ENCODE results near the gene SCARB1.
A peak's percentile ranks its signal among the peaks of the same experiment; 100 is the strongest.

Gene SCARB1

DNA sequence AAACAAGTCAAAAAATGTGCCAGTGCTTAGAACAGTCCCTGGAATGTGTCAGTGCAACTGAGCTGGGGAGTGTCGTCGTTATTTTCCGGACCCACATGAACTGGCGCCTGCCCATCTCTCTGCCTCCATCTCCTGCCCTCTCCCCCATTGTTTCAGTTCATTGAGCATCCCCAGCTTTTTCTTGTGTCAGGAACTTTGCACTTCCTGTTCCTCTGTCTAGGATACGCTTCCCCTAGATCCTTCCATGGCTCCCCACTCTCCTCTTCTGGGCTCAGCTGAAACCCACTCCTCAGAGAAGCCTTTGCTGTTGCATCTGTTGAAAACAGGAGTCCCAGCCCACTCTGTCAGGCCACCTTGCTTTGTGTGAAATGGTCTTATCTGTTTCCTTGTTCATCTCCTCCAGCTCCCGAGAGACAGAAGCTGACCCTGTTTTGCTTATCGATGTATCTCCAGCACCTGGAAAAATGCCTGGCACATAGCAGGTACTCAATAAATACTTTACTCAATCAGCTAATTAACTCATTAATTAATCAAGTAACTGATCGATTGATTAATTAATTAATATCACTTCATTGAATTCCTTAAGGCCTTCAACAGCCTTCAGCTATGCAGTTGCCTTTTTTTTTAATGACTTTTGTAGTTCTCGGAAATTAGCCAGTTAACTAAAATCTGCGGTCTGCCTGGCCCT, 2.7 kb upstream of the SCARB1 start:
- peaks cover 7% of the 10 kb centered on the region for H3K9me3 Mint-ChIP-seq

DNA sequence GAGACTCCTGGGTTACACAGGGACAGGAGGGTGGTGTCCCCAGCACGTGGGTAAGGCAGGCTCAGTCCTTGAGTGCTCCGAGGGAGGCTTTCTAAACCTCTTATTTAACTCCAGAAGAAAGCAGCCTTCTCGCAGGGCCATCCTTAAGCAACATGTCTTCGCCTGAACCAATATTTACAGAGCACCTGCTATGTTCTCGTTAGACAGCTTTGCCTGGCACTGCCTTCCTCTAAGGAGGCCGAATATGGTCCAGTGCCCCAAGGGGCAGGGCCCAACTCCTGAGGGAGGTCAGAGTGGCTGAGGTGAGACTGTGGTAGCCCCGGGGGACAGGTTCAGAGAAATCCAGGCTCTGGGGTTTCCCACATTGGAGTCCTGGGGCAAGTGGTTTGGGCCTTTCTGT, 2.1 kb upstream of the SCARB1 start:
- Mint-ChIP-seq H3K4me1 (peaks cover 38% of the 10 kb centered on the region), H3K9me3 (peaks cover 7% of the 10 kb centered on the region), H3K36me3 (ENCODE audit: low read depth) (no peaks in the 10 kb centered on the region), H3K27me3 (ENCODE audit: low read depth, poor library complexity) (peaks cover 37% of the 10 kb centered on the region), H3K27ac (no peak overlapping the region), H3K4me3 (no peak overlapping the region)
- TF ChIP-seq CTCF (IDR thresholded peaks at IDR 0.05): no peak
- no peak for DNase-seq

More for the DNA sequence above, 2.7 kb upstream of the SCARB1 start:
- Mint-ChIP-seq H3K27me3 (ENCODE audit: low read depth, poor library complexity) (peaks cover 36% of the 10 kb centered on the region), H3K4me1 (peaks cover 42% of the 10 kb centered on the region), H3K36me3 (ENCODE audit: low read depth) (no peaks in the 10 kb centered on the region), H3K4me3 (no peak overlapping the region), H3K27ac (no peak overlapping the region)
- DNase-seq: no peak
- TF ChIP-seq CTCF (IDR thresholded peaks at IDR 0.05): no peak

DNA sequence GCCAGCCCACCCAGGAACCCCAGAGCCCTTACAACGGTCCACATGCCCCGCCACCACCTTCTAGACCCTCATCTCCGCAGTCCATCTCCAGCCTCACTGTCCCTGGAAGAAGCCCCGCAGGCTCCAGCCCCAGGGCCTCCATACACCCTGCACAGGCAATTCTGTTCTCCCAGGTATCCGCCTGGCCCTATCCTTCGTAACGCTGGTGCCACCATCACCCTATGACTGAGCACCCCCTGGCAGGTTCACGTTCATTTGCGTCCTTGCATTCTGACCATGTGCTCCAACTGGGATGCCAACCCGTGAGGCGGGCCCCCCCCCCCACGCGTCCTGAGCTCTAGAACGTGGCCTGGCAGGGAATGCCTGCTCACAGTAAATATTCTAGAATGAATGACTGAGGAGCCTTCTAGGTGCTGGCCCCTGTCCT, 675 bp upstream of the SCARB1 start:
- Mint-ChIP-seq H3K27ac (no peak overlapping the region), H3K27me3 (ENCODE audit: low read depth, poor library complexity) (peaks cover 37% of the 10 kb centered on the region), H3K9me3 (peaks cover 7% of the 10 kb centered on the region), H3K36me3 (ENCODE audit: low read depth) (no peaks in the 10 kb centered on the region), H3K4me3 (peak overlapping the region; percentile 72), H3K4me1 (peaks cover 35% of the 10 kb centered on the region)
- TF ChIP-seq CTCF (IDR thresholded peaks at IDR 0.05): no peak
- DNase-seq: no peak

GRCh38 chr12:124862768-124863415, 772 bp downstream of the SCARB1 start:
- TF ChIP-seq CTCF (IDR thresholded peaks at IDR 0.05): no peak
- Mint-ChIP-seq H3K9me3 (peaks cover 7% of the 10 kb centered on the region), H3K27ac (no peak overlapping the region), H3K4me3 (peak overlapping the region; percentile 79), H3K27me3 (ENCODE audit: low read depth, poor library complexity) (peaks cover 30% of the 10 kb centered on the region), H3K4me1 (peaks cover 36% of the 10 kb centered on the region), H3K36me3 (ENCODE audit: low read depth) (no peaks in the 10 kb centered on the region)
- no peak for DNase-seq

DNA sequence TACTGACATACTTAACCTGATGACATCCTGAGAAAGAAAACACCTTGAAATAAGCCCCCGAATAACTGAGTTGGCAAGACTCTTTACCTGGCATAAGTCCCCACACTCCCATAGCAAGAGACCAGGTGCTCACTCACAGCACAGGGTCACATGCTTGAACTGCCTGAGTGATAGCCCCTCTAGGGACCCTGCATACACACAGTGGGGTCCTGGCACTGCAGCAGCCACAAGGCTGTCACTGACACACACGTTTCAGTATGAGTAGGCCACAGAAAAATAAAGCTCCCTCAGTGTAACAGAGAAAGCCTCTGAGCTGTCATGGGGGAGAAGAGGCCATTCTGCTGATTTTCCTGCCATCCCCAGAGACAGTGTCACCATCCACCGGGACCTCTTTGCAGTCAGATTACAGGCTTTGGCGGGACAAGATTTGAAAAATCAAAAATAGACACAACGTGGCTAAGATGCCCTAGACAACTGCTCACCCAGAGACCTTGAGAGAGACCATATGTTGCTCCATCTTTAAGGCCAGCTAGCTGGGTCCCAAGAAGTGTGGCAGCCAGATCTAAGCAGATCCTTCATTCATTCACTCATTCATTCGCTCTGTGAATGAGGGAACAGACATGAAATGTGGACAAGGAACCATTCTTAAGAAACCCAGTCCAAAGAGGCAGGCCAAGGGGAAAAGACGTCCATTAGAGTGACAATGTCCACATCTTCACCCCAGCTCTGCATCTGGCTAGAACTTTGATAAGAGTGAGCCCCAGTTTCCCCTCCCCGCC, 1.6 kb downstream of the SCARB1 start:
- peaks cover 7% of the 10 kb centered on the region for H3K9me3 Mint-ChIP-seq
- H3K27ac Mint-ChIP-seq: no peak overlapping the region
- peaks cover 38% of the 10 kb centered on the region for H3K4me1 Mint-ChIP-seq
- peak overlapping the region; percentile 79 for H3K4me3 Mint-ChIP-seq
- no peak for DNase-seq
- no peak for TF ChIP-seq CTCF (IDR thresholded peaks at IDR 0.05)
- peaks cover 24% of the 10 kb centered on the region for H3K27me3 Mint-ChIP-seq (ENCODE audit: low read depth, poor library complexity)
- no peaks in the 10 kb centered on the region for H3K36me3 Mint-ChIP-seq (ENCODE audit: low read depth)
